K562 (cell line): ENCODE data around the gene ZNF284. TPM values are rescaled to one million over a fixed set of nuclear protein-coding genes. Genes with fewer than 3 reads are reported as not detected.

Experiments
- BACH1 ChIP-seq: fragments of 200-800 bp; sonication (Bioruptor generic); IDR thresholded peaks from 2 replicates; pipeline ENCODE4 v1.6.1; 2016; ENCODE audit warnings: missing genetic modification characterization, missing compliant biosample characterization
- CBX3 ChIP-seq, 2 experiments: IDR thresholded peaks; 1 replicate in 1 of 2; 2 replicates in 1 of 2; pipeline ENCODE4 v1.6.1; 2012; ENCODE audit warnings: inconsistent platforms in 2 of 2, low read length in 2 of 2, borderline replicate concordance in 1 of 2, control low read depth in 1 of 2
- CCNT2 ChIP-seq: IDR thresholded peaks from 2 replicates; pipeline ENCODE4 v1.6.1; 2011; ENCODE audit warnings: borderline replicate concordance, low read depth, mild to moderate bottlenecking, moderate library complexity, mixed read lengths, low read length; ENCODE audit not compliant: insufficient read length; ENCODE audit errors: extremely low read depth
- FUS ChIP-seq: fragments of 200-400 bp; formaldehyde crosslinking; optimal IDR thresholded peaks from 2 replicates; pipeline ENCODE3; 2017; ENCODE audit warnings: low read depth, low read length
- JUNB ChIP-seq: fragments of 450-650 bp; formaldehyde crosslinking; conservative IDR thresholded peaks from 2 replicates; pipeline ENCODE4 v1.4.0; 2020; ENCODE audit warnings: mild to moderate bottlenecking
- NBN ChIP-seq: fragments of 450-650 bp; IDR thresholded peaks from 2 replicates; pipeline ENCODE4 v1.6.1; 2016; ENCODE audit warnings: low read depth, mild to moderate bottlenecking
- NR3C1 ChIP-seq: sonication (generic); formaldehyde crosslinking; IDR thresholded peaks from 2 replicates; pipeline ENCODE4 v1.8.1; 2022; ENCODE audit warnings: missing genetic modification reagents
- SRSF1 ChIP-seq: fragments of 200-400 bp; formaldehyde crosslinking; IDR thresholded peaks from 2 replicates; pipeline ENCODE4 v1.6.1; 2017; ENCODE audit warnings: mild to moderate bottlenecking, low read depth, low read length, moderate library complexity
- ZBTB17 ChIP-seq: fragments of 450-650 bp; formaldehyde crosslinking; IDR thresholded peaks from 2 replicates; pipeline ENCODE4 v1.4.0; 2020; ENCODE audit warnings: mild to moderate bottlenecking
- ZNF583 ChIP-seq: fragments of 250-450 bp; sonication (Bioruptor Pico); IDR thresholded peaks from 2 replicates; pipeline ENCODE4 v1.4.0; 2020
- polyA plus RNA-seq, 8 experiments: library from polyadenylated mRNA; depleted of rRNA in 4 of 8; stranded (reverse) in 5 of 8; unstranded in 3 of 8; fragments of >200 nt; fragmentation: Nextera tagmentation in 2 of 8; fragmentation: Illumina TruSeq in 1 of 8; extraction: Ambion mirVana in 2 of 8; extraction: Trizol in 1 of 8; gene quantifications; 2 replicates each; pipeline versions ENCODE4 v1.2.1 to v1.2.3, GENCODE V29; 2011 to 2014; ENCODE audit warnings: inconsistent platforms in 1 of 8, missing spikeins in 1 of 8
- total RNA-seq, 7 experiments: library from RNA; depleted of rRNA in 6 of 7; stranded (reverse); fragments of >200 nt in 6 of 7; fragmentation: Illumina TruSeq in 2 of 7; extraction: Trizol in 2 of 7; gene quantifications; 2 replicates each; pipeline versions ENCODE4 v1.2.1 to v1.2.3, GENCODE V29; 2011 to 2021; ENCODE audit warnings: low replicate concordance in 1 of 7
- TF ChIP-seq, protein P1 (sequence below), 2 experiments: fragments of 450-650 bp in 1 of 2; sonication (generic) in 1 of 2; formaldehyde crosslinking in 1 of 2; IDR thresholded peaks; 2 replicates each; pipeline versions ENCODE4 v1.7.1 to v1.9.0; 2016 to 2022; ENCODE audit warnings: inconsistent platforms in 1 of 2, mild to moderate bottlenecking in 1 of 2, missing genetic modification reagents in 1 of 2
- TF ChIP-seq, protein P2 (sequence below): fragments of 250-450 bp; sonication (Bioruptor Pico); IDR thresholded peaks from 2 replicates; pipeline ENCODE4 v1.4.0; 2020

ZNF284 gene
- total and polyA plus RNA-seq, 9 of the 15 experiments (the other 6 are each of a cell fraction or from before 2014, with no cell fraction given) = 0.07 to 0.24 (median 0.20) TPM

- TF ChIP-seq BACH1 (tag) (peak; percentile 64), CBX3 (IDR thresholded peaks at IDR 0.05; ENCODE audit: borderline replicate concordance in 1 of 2, low read length in 2 of 2) (0 out of 3 replicates have a peak, but pooled peaks of 1 of the 2 experiments have one; percentile 19), CCNT2 (no peak), NR3C1 (CRISPR knock-in tag) (no peak), ZNF583 (CRISPR knock-in tag) (no peak), SRSF1 (no peak), ZBTB17 (CRISPR knock-in tag) (no peak), FUS (no peak), NBN (no peak), JUNB (no peak)
- TF ChIP-seq, protein P1, sequence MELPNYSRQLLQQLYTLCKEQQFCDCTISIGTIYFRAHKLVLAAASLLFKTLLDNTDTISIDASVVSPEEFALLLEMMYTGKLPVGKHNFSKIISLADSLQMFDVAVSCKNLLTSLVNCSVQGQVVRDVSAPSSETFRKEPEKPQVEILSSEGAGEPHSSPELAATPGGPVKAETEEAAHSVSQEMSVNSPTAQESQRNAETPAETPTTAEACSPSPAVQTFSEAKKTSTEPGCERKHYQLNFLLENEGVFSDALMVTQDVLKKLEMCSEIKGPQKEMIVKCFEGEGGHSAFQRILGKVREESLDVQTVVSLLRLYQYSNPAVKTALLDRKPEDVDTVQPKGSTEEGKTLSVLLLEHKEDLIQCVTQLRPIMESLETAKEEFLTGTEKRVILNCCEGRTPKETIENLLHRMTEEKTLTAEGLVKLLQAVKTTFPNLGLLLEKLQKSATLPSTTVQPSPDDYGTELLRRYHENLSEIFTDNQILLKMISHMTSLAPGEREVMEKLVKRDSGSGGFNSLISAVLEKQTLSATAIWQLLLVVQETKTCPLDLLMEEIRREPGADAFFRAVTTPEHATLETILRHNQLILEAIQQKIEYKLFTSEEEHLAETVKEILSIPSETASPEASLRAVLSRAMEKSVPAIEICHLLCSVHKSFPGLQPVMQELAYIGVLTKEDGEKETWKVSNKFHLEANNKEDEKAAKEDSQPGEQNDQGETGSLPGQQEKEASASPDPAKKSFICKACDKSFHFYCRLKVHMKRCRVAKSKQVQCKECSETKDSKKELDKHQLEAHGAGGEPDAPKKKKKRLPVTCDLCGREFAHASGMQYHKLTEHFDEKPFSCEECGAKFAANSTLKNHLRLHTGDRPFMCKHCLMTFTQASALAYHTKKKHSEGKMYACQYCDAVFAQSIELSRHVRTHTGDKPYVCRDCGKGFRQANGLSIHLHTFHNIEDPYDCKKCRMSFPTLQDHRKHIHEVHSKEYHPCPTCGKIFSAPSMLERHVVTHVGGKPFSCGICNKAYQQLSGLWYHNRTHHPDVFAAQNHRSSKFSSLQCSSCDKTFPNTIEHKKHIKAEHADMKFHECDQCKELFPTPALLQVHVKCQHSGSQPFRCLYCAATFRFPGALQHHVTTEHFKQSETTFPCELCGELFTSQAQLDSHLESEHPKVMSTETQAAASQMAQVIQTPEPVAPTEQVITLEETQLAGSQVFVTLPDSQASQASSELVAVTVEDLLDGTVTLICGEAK (IDR thresholded peaks at IDR 0.05) = peak; percentile 86
- TF ChIP-seq, protein P1 (CRISPR knock-in tag; IDR thresholded peaks at IDR 0.05) = no peak
- TF ChIP-seq, protein P2, sequence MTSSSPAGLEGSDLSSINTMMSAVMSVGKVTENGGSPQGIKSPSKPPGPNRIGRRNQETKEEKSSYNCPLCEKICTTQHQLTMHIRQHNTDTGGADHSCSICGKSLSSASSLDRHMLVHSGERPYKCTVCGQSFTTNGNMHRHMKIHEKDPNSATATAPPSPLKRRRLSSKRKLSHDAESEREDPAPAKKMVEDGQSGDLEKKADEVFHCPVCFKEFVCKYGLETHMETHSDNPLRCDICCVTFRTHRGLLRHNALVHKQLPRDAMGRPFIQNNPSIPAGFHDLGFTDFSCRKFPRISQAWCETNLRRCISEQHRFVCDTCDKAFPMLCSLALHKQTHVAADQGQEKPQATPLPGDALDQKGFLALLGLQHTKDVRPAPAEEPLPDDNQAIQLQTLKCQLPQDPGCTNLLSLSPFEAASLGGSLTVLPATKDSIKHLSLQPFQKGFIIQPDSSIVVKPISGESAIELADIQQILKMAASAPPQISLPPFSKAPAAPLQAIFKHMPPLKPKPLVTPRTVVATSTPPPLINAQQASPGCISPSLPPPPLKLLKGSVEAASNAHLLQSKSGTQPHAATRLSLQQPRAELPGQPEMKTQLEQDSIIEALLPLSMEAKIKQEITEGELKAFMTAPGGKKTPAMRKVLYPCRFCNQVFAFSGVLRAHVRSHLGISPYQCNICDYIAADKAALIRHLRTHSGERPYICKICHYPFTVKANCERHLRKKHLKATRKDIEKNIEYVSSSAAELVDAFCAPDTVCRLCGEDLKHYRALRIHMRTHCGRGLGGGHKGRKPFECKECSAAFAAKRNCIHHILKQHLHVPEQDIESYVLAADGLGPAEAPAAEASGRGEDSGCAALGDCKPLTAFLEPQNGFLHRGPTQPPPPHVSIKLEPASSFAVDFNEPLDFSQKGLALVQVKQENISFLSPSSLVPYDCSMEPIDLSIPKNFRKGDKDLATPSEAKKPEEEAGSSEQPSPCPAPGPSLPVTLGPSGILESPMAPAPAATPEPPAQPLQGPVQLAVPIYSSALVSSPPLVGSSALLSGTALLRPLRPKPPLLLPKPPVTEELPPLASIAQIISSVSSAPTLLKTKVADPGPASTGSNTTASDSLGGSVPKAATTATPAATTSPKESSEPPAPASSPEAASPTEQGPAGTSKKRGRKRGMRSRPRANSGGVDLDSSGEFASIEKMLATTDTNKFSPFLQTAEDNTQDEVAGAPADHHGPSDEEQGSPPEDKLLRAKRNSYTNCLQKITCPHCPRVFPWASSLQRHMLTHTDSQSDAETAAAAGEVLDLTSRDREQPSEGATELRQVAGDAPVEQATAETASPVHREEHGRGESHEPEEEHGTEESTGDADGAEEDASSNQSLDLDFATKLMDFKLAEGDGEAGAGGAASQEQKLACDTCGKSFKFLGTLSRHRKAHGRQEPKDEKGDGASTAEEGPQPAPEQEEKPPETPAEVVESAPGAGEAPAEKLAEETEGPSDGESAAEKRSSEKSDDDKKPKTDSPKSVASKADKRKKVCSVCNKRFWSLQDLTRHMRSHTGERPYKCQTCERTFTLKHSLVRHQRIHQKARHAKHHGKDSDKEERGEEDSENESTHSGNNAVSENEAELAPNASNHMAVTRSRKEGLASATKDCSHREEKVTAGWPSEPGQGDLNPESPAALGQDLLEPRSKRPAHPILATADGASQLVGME = no peak
Measured at GRCh38 chr19:44051650-44052402, 20.1 kb upstream of the ZNF284 start, which contains the start of gene ZNF223 (continued).
